Lower leg skin (tissue), 3 donors: ENCODE results near the gene MCRIP1.

ENCODE experiments used
- POLR2A ChIP-seq, 2 donors: fragments of 450-650 bp; IDR thresholded peaks; one replicate each; pipeline ENCODE4 v1.6.1; 2016 to 2017; ENCODE audit warnings: antibody characterized with exemption in 2 of 2, mild to moderate bottlenecking in 1 of 2, moderate library complexity in 1 of 2
- TF ChIP-seq, protein P1 (sequence below), 3 donors: fragments of 450-650 bp; IDR thresholded peaks; one replicate each; pipeline ENCODE4 v1.5.1; 2016; ENCODE audit warnings: antibody characterized with exemption in 3 of 3, mild to moderate bottlenecking in 3 of 3, moderate library complexity in 2 of 3

DNA sequence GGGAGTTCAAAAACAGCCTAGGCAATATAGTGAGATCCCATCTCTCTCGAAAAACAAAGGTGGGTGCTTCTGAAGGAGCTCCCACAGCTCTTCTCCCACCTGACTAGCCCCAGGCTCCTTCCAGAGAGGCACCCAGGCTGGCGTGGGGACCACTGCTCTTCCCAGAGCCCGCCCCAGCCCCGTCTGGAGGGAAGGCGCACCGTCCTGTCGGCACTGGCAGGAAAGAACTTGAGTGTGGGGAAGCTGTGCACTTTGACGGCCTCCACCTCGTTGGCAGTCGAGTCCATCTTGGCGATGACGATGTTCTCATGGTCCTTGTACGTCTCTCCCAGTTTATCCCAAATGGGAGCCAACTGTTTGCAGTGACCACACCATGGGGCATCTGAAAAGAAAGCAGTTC, 12.3 kb upstream of the MCRIP1 start:
- TF ChIP-seq, protein P1, sequence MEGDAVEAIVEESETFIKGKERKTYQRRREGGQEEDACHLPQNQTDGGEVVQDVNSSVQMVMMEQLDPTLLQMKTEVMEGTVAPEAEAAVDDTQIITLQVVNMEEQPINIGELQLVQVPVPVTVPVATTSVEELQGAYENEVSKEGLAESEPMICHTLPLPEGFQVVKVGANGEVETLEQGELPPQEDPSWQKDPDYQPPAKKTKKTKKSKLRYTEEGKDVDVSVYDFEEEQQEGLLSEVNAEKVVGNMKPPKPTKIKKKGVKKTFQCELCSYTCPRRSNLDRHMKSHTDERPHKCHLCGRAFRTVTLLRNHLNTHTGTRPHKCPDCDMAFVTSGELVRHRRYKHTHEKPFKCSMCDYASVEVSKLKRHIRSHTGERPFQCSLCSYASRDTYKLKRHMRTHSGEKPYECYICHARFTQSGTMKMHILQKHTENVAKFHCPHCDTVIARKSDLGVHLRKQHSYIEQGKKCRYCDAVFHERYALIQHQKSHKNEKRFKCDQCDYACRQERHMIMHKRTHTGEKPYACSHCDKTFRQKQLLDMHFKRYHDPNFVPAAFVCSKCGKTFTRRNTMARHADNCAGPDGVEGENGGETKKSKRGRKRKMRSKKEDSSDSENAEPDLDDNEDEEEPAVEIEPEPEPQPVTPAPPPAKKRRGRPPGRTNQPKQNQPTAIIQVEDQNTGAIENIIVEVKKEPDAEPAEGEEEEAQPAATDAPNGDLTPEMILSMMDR (IDR thresholded peaks at IDR 0.05) = no peak
- no peak for TF ChIP-seq POLR2A (IDR thresholded peaks at IDR 0.05)
